AG09309 (cell line): Measurements from ENCODE around the gene HPGD.

Source experiments
- DNase-seq: peaks from one replicate; pipeline ENCODE4 v3.0.0-alpha.2; 2010; ENCODE audit warnings: low read depth
- H3K4me3 ChIP-seq: 2 replicates; pipeline ENCODE4 v1.5.1; 2011; ENCODE audit warnings: mild to moderate bottlenecking, low read depth, low read length, moderate library complexity; ENCODE audit not compliant: control insufficient read depth
- CTCF ChIP-seq: IDR thresholded peaks from 2 replicates; pipeline ENCODE4 v1.5.1; 2011; ENCODE audit warnings: mild to moderate bottlenecking, low read depth, low read length, inconsistent platforms; ENCODE audit not compliant: insufficient read depth, control insufficient read depth; ENCODE audit errors: missing control alignments

Gene HPGD

GRCh38 chr4:174522183-174523024 is at the start of gene HPGD:
HPGD (minus strand) TSS chr4:174522488; CDS start chr4:174522451, 37 bp downstream.
- DNase-seq: no peak
- TF ChIP-seq CTCF: no peak
- peak within 1 kb of the TSS; percentile 44 for H3K4me3 ChIP-seq

GRCh38 chr4:174564529-174564928 is 42.2 kb upstream of the HPGD start:
- no peak overlapping the region for H3K4me3 ChIP-seq
- TF ChIP-seq CTCF: no peak
- no peak for DNase-seq

- TF ChIP-seq CTCF: no peak
- DNase-seq: no peak
- H3K4me3 ChIP-seq: no peak overlapping the region
Observed at GRCh38 chr4:174563399-174563798, 41.1 kb upstream of the HPGD start.

GRCh38 chr4:174561560-174561959 is 39.3 kb upstream of the HPGD start:
- H3K4me3 ChIP-seq: no peak overlapping the region
- no peak for TF ChIP-seq CTCF
- DNase-seq: no peak

- no peak overlapping the region for H3K4me3 ChIP-seq
- no peak for DNase-seq
- TF ChIP-seq CTCF: no peak
Observed at GRCh38 chr4:174559894-174560293, 37.6 kb upstream of the HPGD start.

GRCh38 chr4:174555789-174556630 is 33.7 kb upstream of the HPGD start:
- no peak overlapping the region for H3K4me3 ChIP-seq
- DNase-seq: no peak
- TF ChIP-seq CTCF: no peak
